ENCODE results near the gene KIAA1755.
"Not testable (repeated sequence)": the region's sequence is repeated elsewhere in the genome, so short reads cannot be mapped to it uniquely, and the experiment has no call there.

KIAA1755 gene

GRCh38 chr20:38262931-38263330 lies 2.4 kb upstream of the KIAA1755 start:
- no peak for DNase-seq

GRCh38 chr20:38261054-38261390 lies 487 bp upstream of the KIAA1755 start:
- no peak for DNase-seq

- DNase-seq = no peak
Observed at GRCh38 chr20:38260025-38260377, 534 bp downstream of the KIAA1755 start.

GRCh38 chr20:38258545-38259215 lies 1.9 kb downstream of the KIAA1755 start:
- DNase-seq = no peak

- no peak for DNase-seq
Observed at GRCh38 chr20:38256966-38257365, 3.6 kb downstream of the KIAA1755 start.

- no peak for DNase-seq
Observed at GRCh38 chr20:38256021-38256420, 4.5 kb downstream of the KIAA1755 start.

- DNase-seq = no peak
Observed at GRCh38 chr20:38255393-38255792, 5.1 kb downstream of the KIAA1755 start.

GRCh38 chr20:38254621-38255020 lies 5.9 kb downstream of the KIAA1755 start:
- DNase-seq = not testable (repeated sequence)

- no peak for DNase-seq
Observed at GRCh38 chr20:38253571-38253970, 7.0 kb downstream of the KIAA1755 start.

GRCh38 chr20:38252292-38253288 lies 7.9 kb downstream of the KIAA1755 start:
- no peak for DNase-seq

GRCh38 chr20:38251441-38251840 lies 9.1 kb downstream of the KIAA1755 start:
- not testable (repeated sequence) for DNase-seq

GRCh38 chr20:38250609-38251008 lies 9.9 kb downstream of the KIAA1755 start:
- no peak for DNase-seq

GRCh38 chr20:38249536-38250310 lies 10.8 kb downstream of the KIAA1755 start:
- DNase-seq = no peak

GRCh38 chr20:38248133-38248532 lies 12.4 kb downstream of the KIAA1755 start:
- DNase-seq = no peak

- DNase-seq = not testable (repeated sequence)
Observed at GRCh38 chr20:38247725-38248124, 12.8 kb downstream of the KIAA1755 start.

- no peak for DNase-seq
Observed at GRCh38 chr20:38247166-38247509, 13.4 kb downstream of the KIAA1755 start.

- no peak for DNase-seq
Observed at GRCh38 chr20:38246357-38247165, 14.0 kb downstream of the KIAA1755 start.

GRCh38 chr20:38245753-38246152 lies 14.8 kb downstream of the KIAA1755 start:
- no peak for DNase-seq

- no peak for DNase-seq
Observed at GRCh38 chr20:38243709-38244020, 16.9 kb downstream of the KIAA1755 start.

- DNase-seq = peak; percentile 36
Observed at GRCh38 chr20:38242848-38243708, 17.5 kb downstream of the KIAA1755 start.

GRCh38 chr20:38241201-38241600 lies 19.3 kb downstream of the KIAA1755 start:
- no peak for DNase-seq

- no peak for DNase-seq
Observed at GRCh38 chr20:38239441-38239840, 21.1 kb downstream of the KIAA1755 start.
